ENCODE results near the gene CEP350. TPM values are rescaled to one million over a fixed set of nuclear protein-coding genes. Genes with fewer than 3 reads are reported as not detected.

Gene CEP350
- total RNA-seq, 6 donors from 2014 or later: 42.8 to 66.5 (median 52.2) TPM

DNA sequence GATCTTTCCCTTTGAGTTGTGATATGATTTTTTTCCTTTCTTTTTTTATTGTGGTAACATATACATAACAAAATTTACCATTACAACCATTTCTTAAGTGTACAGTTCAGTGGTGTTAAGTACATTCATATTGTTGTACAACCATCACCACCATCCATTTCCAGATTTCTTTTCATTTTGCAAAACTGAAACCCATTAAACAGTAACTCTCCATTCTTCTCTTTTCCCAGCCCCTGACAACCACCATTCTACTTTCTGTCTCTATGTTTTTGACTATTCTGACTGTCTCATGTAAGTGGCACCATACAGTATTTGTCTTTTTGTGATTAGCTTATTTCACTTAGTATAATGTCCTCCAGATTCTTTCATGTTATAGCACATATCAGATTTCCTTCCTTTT lies 30.3 kb downstream of the CEP350 start:
- ATAC-seq (ENCODE audit: low FRiP score in 2 of 2) (no peak), DNase-seq (no peak)
- Histone ChIP-seq H3K4me1 (peaks cover 0 to 6% (median 2%) of the 10 kb centered on the region in 4 donors), H3K9me3 (peaks cover 0 to under 1% (median 0%) of the 10 kb centered on the region in 4 donors), H3K27ac (no peak overlapping the region), H3K36me3 (peaks cover 0 to 5% (median 1%) of the 10 kb centered on the region in 4 donors), H3K27me3 (no peaks in the 10 kb centered on the region), H3K4me3 (no peak overlapping the region)
- TF ChIP-seq EP300 (IDR thresholded peaks at IDR 0.05) (no peak), POLR2A (IDR thresholded peaks at IDR 0.05) (no peak), POLR2AphosphoS5 (IDR thresholded peaks at IDR 0.05) (no peak)
- TF ChIP-seq, protein P1, sequence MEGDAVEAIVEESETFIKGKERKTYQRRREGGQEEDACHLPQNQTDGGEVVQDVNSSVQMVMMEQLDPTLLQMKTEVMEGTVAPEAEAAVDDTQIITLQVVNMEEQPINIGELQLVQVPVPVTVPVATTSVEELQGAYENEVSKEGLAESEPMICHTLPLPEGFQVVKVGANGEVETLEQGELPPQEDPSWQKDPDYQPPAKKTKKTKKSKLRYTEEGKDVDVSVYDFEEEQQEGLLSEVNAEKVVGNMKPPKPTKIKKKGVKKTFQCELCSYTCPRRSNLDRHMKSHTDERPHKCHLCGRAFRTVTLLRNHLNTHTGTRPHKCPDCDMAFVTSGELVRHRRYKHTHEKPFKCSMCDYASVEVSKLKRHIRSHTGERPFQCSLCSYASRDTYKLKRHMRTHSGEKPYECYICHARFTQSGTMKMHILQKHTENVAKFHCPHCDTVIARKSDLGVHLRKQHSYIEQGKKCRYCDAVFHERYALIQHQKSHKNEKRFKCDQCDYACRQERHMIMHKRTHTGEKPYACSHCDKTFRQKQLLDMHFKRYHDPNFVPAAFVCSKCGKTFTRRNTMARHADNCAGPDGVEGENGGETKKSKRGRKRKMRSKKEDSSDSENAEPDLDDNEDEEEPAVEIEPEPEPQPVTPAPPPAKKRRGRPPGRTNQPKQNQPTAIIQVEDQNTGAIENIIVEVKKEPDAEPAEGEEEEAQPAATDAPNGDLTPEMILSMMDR (IDR thresholded peaks at IDR 0.05): no peak

DNA sequence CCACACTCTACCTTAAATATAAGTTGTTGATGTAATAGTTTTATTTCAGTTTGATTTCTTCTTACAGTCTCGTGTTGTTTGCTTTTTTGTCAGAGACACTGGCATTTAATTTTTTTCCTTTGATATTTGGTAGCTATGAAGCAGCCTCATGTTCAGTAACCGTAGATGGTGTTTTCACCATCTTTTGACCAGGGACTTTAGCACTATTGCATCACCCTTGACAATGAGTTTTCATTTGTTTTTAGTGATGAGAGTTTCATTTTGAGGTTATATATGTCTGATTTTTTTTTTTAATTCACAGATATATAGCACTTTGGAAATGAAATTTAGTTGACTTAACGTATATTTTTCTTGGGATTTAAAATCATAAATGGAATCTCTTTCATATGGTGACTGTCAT lies 36.2 kb downstream of the CEP350 start:
- TF ChIP-seq POLR2AphosphoS5 (IDR thresholded peaks at IDR 0.05): no peak
- TF ChIP-seq EP300 (IDR thresholded peaks at IDR 0.05): no peak
- TF ChIP-seq, protein P1 (IDR thresholded peaks at IDR 0.05): no peak
- TF ChIP-seq POLR2A (IDR thresholded peaks at IDR 0.05): no peak
- H3K27ac ChIP-seq: no peak overlapping the region
- H3K4me3 ChIP-seq: no peak overlapping the region
- no peaks in the 10 kb centered on the region for H3K9me3 ChIP-seq
- ATAC-seq (ENCODE audit: low FRiP score in 2 of 2) (no peak), DNase-seq (no peak)
- H3K4me1 ChIP-seq: no peaks in the 10 kb centered on the region
- H3K36me3 ChIP-seq: peaks cover 0 to 45% (median 9%) of the 10 kb centered on the region in 4 donors
- WGBS, 2 donors: 94 to 95% methylated on average over 3 of the region's 3 CpGs
- H3K27me3 ChIP-seq: no peaks in the 10 kb centered on the region

DNA sequence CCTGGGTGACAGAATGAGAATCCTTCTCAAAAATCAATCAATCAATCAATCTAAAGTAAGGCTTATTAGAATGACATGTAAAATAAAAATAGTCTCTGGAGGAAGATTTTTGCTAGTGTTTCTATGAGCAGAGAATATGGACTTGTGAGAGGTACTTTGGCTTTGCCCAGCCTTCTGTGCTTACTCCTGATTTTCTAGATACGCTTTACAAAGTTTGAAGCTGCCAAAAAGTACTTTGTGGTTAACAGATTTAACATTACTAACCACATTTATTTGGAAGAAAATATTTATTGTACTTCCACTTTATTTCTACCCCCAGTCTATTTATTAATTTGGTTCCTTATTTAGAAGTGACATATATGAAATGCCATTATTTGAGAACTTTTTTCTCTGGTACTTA lies 41.0 kb downstream of the CEP350 start:
- no peaks in the 10 kb centered on the region for H3K4me1 ChIP-seq
- no peak overlapping the region for H3K27ac ChIP-seq
- 90 to 93% methylated on average over 1 of the region's 1 CpG for WGBS, 2 donors
- DNase-seq: no peak
- H3K9me3 ChIP-seq: no peaks in the 10 kb centered on the region
- no peak overlapping the region for H3K4me3 ChIP-seq
- ATAC-seq (ENCODE audit: low FRiP score in 2 of 2): no peak
- no peaks in the 10 kb centered on the region for H3K27me3 ChIP-seq
- TF ChIP-seq POLR2AphosphoS5 (IDR thresholded peaks at IDR 0.05) (no peak), POLR2A (IDR thresholded peaks at IDR 0.05) (no peak), EP300 (IDR thresholded peaks at IDR 0.05) (no peak)
- TF ChIP-seq, protein P1 (IDR thresholded peaks at IDR 0.05): no peak
- H3K36me3 ChIP-seq: peaks cover 0 to 52% (median 14%) of the 10 kb centered on the region in 4 donors

DNA sequence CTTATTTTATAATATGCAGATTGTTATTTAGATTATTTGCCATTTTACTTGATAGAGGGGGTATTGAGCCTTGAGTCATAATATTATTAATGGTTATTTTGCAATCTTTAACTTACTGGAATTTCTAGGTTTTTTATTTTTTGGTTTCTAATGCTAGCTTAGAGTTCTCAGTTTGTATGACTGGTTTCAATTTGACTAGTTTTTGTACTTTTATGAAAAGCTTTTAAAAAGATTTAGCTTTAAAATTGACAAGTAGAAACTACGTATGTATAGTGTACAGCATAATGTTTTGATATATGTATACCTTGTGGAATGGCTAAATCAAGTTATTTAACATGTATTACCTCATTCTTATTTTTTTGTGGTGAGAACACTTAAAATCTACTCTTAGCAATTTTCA lies 41.5 kb downstream of the CEP350 start:
- 93 to 94% methylated on average over 1 of the region's 1 CpG for WGBS, 2 donors
- Histone ChIP-seq H3K4me1 (no peaks in the 10 kb centered on the region), H3K27me3 (no peaks in the 10 kb centered on the region), H3K27ac (no peak overlapping the region), H3K4me3 (no peak overlapping the region), H3K9me3 (no peaks in the 10 kb centered on the region), H3K36me3 (peaks cover 0 to 49% (median 13%) of the 10 kb centered on the region in 4 donors)
- TF ChIP-seq, protein P1 (IDR thresholded peaks at IDR 0.05): no peak
- TF ChIP-seq POLR2AphosphoS5 (IDR thresholded peaks at IDR 0.05): no peak
- no peak for TF ChIP-seq EP300 (IDR thresholded peaks at IDR 0.05)
- no peak for TF ChIP-seq POLR2A (IDR thresholded peaks at IDR 0.05)
- ATAC-seq (ENCODE audit: low FRiP score in 2 of 2) (no peak), DNase-seq (no peak)

- 77 to 87% methylated on average over 2 of the region's 2 CpGs for WGBS, 2 donors
- ATAC-seq (ENCODE audit: low FRiP score in 2 of 2) (no peak), DNase-seq (no peak)
- no peaks in the 10 kb centered on the region for H3K4me1 ChIP-seq
- H3K36me3 ChIP-seq: peaks cover 0 to 27% (median 13%) of the 10 kb centered on the region in 4 donors
- TF ChIP-seq EP300 (IDR thresholded peaks at IDR 0.05) (no peak), POLR2A (IDR thresholded peaks at IDR 0.05) (no peak), POLR2AphosphoS5 (IDR thresholded peaks at IDR 0.05) (no peak)
- TF ChIP-seq, protein P1 (IDR thresholded peaks at IDR 0.05): no peak
- no peaks in the 10 kb centered on the region for H3K9me3 ChIP-seq
- H3K27me3 ChIP-seq: no peaks in the 10 kb centered on the region
- H3K27ac ChIP-seq: no peak overlapping the region
- H3K4me3 ChIP-seq: no peak overlapping the region
Measured at GRCh38 chr1:180000575-180000974, 46.0 kb downstream of the CEP350 start.
